Lower lobe of right lung (tissue), 2 donors: Measurements from ENCODE around the gene TRAPPC2L. TPM values are rescaled to one million over a fixed set of nuclear protein-coding genes. Genes with fewer than 3 reads are reported as not detected.

Experiments
- ATAC-seq, 2 donors: fragments of 200-7000 bp; cut with Tn5 transposase; one replicate each; pipeline ENCODE4 v1.9.1; 2020 to 2022; ENCODE audit warnings: mild to moderate bottlenecking in 2 of 2, moderate library complexity in 2 of 2
- DNase-seq: peaks from one replicate; pipeline ENCODE4 v3.0.0-alpha.2; 2020
- H3K27ac ChIP-seq: fragments of 200-600 bp; one replicate; pipeline ENCODE4 v1.8.0; 2022
- H3K27me3 ChIP-seq: fragments of 200-600 bp; one replicate; pipeline ENCODE4 v1.8.0; 2022; ENCODE audit warnings: low read depth
- H3K36me3 ChIP-seq: fragments of 200-600 bp; one replicate; pipeline ENCODE4 v1.8.0; 2022; ENCODE audit warnings: mild to moderate bottlenecking
- H3K4me1 ChIP-seq: fragments of 200-600 bp; one replicate; pipeline ENCODE4 v1.8.0; 2022
- H3K4me3 ChIP-seq: fragments of 200-600 bp; one replicate; pipeline ENCODE4 v1.8.0; 2022; ENCODE audit warnings: mild to moderate bottlenecking
- H3K9me3 ChIP-seq: fragments of 200-600 bp; one replicate; pipeline ENCODE4 v1.8.0; 2022
- intact Hi-C: fragments of 100-400 bp; cut with DNase I; formaldehyde crosslinking; loops from one replicate; pipeline ENCODE4 v1.11.0; 2022
- total RNA-seq: library from RNA; stranded (reverse); fragmentation: NEBNext Ultra II Directional; extraction: Animal tissue kit (Norgen Biotek cat#: 25700); gene quantifications from one replicate; pipeline ENCODE4 v1.2.1, GENCODE V29; 2021
- TF ChIP-seq, protein P1 (sequence below): fragments of 200-600 bp; IDR thresholded peaks from one replicate; pipeline ENCODE4 v1.8.0; 2022; ENCODE audit warnings: antibody characterized with exemption, mild to moderate bottlenecking
- donor health status: DM: no; HTN: yes; CAD: no; lungs with severe emphysema.

TRAPPC2L gene
- total RNA-seq, 1 donor from 2014 or later, result 51.4 TPM

DNA sequence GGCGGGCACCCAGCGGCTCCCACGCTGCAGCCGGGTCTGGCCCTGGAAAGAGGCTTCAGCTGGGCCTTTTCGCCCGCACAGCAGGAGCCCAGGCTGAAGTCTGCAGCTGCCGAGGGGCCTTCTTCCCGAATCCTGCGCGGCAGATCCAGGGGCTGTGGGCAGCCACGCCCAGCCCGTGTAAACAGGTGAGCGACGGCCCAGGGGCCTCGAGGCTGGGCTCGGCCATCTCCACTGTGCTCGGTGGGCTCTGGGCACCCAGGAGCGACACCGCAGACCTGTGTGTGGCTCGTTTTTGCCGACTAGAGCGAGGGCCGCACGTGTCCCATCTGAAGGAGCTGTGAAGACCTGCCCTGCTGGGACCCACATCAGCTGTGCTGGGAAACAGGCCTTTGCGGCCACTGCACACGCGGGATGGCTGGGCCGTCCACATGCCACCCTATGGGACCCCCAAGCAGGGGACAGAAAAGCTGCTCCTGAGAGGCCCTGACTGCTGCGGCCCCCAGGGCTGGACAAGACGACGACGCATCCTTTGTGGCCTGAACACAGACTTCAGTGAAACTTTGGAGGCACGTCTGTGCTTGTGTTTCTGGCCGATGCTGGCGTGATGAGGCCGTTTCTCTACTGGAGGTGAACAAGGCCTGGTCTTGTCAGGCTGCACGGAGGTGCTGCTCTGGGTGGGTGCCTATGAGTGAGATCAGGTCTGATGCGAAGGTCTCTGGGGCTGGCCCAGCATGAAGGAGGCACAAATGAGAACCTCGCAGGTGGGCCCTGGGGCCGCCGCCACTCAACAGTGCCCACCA lies 40.0 kb upstream of the TRAPPC2L start:
- Histone ChIP-seq H3K4me3 (no peak overlapping the region), H3K4me1 (peaks cover 14% of the 10 kb centered on the region), H3K27ac (no peak overlapping the region), H3K36me3 (peaks cover 8% of the 10 kb centered on the region), H3K27me3 (no peaks in the 10 kb centered on the region), H3K9me3 (no peaks in the 10 kb centered on the region)
- no peak for ATAC-seq
- intact Hi-C loops, result no loop called here
- TF ChIP-seq, protein P1, sequence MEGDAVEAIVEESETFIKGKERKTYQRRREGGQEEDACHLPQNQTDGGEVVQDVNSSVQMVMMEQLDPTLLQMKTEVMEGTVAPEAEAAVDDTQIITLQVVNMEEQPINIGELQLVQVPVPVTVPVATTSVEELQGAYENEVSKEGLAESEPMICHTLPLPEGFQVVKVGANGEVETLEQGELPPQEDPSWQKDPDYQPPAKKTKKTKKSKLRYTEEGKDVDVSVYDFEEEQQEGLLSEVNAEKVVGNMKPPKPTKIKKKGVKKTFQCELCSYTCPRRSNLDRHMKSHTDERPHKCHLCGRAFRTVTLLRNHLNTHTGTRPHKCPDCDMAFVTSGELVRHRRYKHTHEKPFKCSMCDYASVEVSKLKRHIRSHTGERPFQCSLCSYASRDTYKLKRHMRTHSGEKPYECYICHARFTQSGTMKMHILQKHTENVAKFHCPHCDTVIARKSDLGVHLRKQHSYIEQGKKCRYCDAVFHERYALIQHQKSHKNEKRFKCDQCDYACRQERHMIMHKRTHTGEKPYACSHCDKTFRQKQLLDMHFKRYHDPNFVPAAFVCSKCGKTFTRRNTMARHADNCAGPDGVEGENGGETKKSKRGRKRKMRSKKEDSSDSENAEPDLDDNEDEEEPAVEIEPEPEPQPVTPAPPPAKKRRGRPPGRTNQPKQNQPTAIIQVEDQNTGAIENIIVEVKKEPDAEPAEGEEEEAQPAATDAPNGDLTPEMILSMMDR, result no peak
- no peak for DNase-seq

DNA sequence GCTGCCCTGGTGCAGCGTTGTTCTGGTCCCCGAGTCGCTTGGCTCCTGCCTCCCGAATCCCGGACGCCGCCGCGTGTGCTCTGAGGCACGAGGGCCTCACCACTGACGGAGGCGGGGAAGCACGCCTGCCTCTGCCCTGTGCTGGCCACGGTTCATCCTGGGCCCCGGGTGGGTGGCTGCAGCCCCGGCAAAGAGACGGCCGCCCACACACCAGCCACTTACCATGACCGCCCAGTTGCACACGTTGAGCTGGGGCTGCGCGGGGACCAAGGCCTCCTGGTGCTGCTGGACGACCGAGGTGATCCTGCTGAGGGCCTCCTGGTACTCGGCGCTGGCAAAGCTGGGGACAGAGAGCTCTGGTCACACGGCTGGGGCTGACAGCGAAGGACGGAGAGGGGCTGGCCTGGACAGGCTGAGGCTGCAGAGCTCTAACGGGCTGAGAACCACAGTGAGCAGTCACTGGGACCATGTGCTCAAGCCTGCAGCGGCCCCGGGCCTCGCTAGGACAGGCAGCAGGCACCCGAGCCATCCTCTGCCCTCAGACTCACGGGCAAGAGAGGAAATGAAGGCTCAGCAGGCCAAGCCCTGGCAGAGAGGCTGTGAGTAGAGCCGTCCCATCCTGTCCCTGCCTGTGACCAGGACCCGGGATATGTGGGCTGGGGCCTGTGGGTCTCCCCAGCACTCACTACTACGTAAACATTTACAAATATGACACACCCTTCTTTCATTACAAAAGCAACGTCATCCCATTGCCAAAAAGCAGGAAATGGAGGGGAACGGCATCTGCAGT lies 38.9 kb upstream of the TRAPPC2L start:
- no peaks in the 10 kb centered on the region for H3K27me3 ChIP-seq
- TF ChIP-seq, protein P1, result no peak
- peaks cover 3% of the 10 kb centered on the region for H3K4me1 ChIP-seq
- H3K4me3 ChIP-seq, result no peak overlapping the region
- H3K27ac ChIP-seq, result no peak overlapping the region
- intact Hi-C loops, result no loop called here
- ATAC-seq, result no peak
- no peaks in the 10 kb centered on the region for H3K9me3 ChIP-seq
- H3K36me3 ChIP-seq, result peaks cover 19% of the 10 kb centered on the region
- DNase-seq, result no peak

DNA sequence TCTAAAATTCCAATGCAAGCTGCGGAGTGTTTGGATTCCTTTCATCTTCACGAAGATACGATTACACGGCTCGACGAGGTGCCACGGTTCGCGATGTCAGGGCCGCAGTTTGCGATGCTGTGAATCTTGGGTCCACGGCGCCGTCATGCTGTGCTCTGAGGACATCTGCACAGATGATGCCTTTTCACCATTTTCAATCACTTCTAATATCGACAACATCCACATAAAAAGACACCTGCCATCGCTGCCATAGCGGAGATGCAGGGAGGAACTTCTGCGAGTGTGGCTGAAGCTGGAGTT lies 38.4 kb upstream of the TRAPPC2L start:
- no peaks in the 10 kb centered on the region for H3K27me3 ChIP-seq
- intact Hi-C loops, result no loop called here
- H3K4me1 ChIP-seq, result no peaks in the 10 kb centered on the region
- DNase-seq (no peak), ATAC-seq (no peak)
- H3K36me3 ChIP-seq, result peaks cover 21% of the 10 kb centered on the region
- no peaks in the 10 kb centered on the region for H3K9me3 ChIP-seq
- no peak overlapping the region for H3K27ac ChIP-seq
- TF ChIP-seq, protein P1, result no peak
- H3K4me3 ChIP-seq, result no peak overlapping the region

DNA sequence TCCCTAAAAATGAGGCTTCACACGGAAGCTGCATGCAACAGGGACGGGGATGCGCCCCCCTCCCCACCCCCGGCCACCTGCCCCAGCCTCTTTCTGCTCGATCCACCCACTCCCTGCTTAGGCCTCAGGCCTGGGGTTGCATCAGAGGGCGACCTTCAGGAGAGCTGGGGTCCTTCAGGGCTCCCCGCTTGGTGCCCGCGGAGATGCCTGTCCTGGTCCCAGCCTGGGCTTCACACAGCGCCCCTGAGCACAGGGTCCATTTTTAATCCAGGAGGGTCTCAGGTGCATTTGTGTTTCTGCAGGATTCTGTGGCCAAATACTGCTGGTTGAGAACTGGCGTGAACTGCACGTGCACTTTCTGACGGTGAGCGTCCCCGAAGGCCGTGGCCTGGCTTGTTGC lies 37.8 kb upstream of the TRAPPC2L start:
- no peak overlapping the region for H3K4me3 ChIP-seq
- ATAC-seq (no peak), DNase-seq (no peak)
- intact Hi-C loops, result no loop called here
- TF ChIP-seq, protein P1, result no peak
- no peaks in the 10 kb centered on the region for H3K27me3 ChIP-seq
- no peak overlapping the region for H3K27ac ChIP-seq
- H3K4me1 ChIP-seq, result no peaks in the 10 kb centered on the region
- H3K36me3 ChIP-seq, result peaks cover 24% of the 10 kb centered on the region
- H3K9me3 ChIP-seq, result no peaks in the 10 kb centered on the region

DNA sequence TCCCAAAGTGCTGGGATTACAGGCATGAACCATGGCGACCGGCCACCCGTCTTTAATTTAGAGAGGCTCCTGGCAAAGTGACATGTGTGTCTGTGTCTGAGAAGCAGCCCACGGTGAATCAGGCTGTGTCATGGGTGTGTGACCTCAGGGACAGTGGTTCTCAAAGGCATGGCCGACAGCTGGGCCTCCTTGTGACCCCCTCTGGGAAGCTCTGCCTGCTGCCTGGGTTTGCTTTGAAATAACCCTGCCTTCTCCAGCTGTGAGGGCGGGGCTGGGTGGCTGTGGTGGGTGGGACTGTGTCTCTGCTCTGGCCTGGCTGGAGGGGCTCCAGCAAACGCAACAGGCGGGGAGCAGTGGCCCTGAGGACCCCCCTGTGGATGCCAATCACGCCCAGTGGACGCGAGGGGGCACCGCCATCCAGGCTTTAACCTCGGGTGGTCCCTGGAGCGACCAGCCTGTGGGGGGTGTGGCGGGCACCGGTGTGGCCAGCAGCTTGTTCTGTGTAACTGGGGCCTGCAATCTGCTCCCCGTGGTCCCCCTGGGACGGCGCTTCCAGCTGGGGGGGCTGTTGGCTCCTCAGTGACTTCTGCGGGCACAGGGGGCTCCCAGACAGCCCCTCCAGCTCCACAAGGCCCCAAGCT lies 36.4 kb upstream of the TRAPPC2L start:
- Histone ChIP-seq H3K27me3 (no peaks in the 10 kb centered on the region), H3K36me3 (peaks cover 30% of the 10 kb centered on the region)

More for the DNA sequence above, 36.4 kb upstream of the TRAPPC2L start:
- intact Hi-C loops, result no loop called here
- Histone ChIP-seq H3K27ac (no peak overlapping the region), H3K4me3 (no peak overlapping the region), H3K9me3 (no peaks in the 10 kb centered on the region), H3K4me1 (no peaks in the 10 kb centered on the region)
- DNase-seq, result no peak
- TF ChIP-seq, protein P1, result no peak
- ATAC-seq, result no peak
